HepG2 (cell line): ENCODE data around the gene NEU4. TPM values are rescaled to one million over a fixed set of nuclear protein-coding genes. Genes with fewer than 3 reads are reported as not detected.

ENCODE experiments used
- HOXA7 ChIP-seq: sonication (generic); formaldehyde crosslinking; IDR thresholded peaks from 2 replicates; pipeline ENCODE4 v1.8.1; 2022; ENCODE audit warnings: mild to moderate bottlenecking, missing genetic modification reagents, moderate library complexity
- MEF2D ChIP-seq: sonication (generic); formaldehyde crosslinking; IDR thresholded peaks from 2 replicates; pipeline ENCODE4 v1.5.1; 2020; ENCODE audit warnings: mild to moderate bottlenecking, missing genetic modification reagents
- MTA3 ChIP-seq: sonication (generic); formaldehyde crosslinking; IDR thresholded peaks from 2 replicates; pipeline ENCODE4 v1.4.0; 2020; ENCODE audit warnings: missing genetic modification reagents
- RAD51 ChIP-seq: fragments of 450-650 bp; IDR thresholded peaks from 2 replicates; pipeline ENCODE4 v1.6.1; 2016; ENCODE audit warnings: borderline replicate concordance
- XBP1 ChIP-seq: sonication (generic); formaldehyde crosslinking; IDR thresholded peaks from 2 replicates; pipeline ENCODE4 v1.5.0; 2020; ENCODE audit warnings: missing genetic modification reagents
- ZNF746 ChIP-seq: sonication (generic); formaldehyde crosslinking; IDR thresholded peaks from 2 replicates; pipeline ENCODE4 v1.8.0; 2022; ENCODE audit warnings: mild to moderate bottlenecking, missing genetic modification reagents
- polyA plus RNA-seq, 8 experiments: library from polyadenylated mRNA; depleted of rRNA in 3 of 8; stranded (reverse) in 7 of 8; unstranded in 1 of 8; fragments of >200 nt; fragmentation: Illumina TruSeq in 4 of 8; extraction: Trizol in 4 of 8; gene quantifications; 2 replicates each; pipeline versions ENCODE4 v1.2.1 to v1.2.3, GENCODE V29; 2011 to 2016; ENCODE audit warnings: low read depth in 4 of 8, missing spikeins in 1 of 8, mixed read lengths in 1 of 8; ENCODE audit not compliant: insufficient read depth in 1 of 8
- total RNA-seq, 5 experiments: library from RNA; depleted of rRNA; stranded (reverse); fragments of >200 nt; fragmentation: Illumina TruSeq; extraction: Trizol; gene quantifications; 2 replicates each; pipeline ENCODE4 v1.2.3, GENCODE V29; 2016; ENCODE audit warnings: low read depth in 1 of 5
- TF ChIP-seq, protein P1 (sequence below): sonication (generic); formaldehyde crosslinking; IDR thresholded peaks from 2 replicates; pipeline ENCODE4 v1.4.0; 2020; ENCODE audit warnings: missing genetic modification reagents
- TF ChIP-seq, protein P2 (sequence below): sonication (generic); formaldehyde crosslinking; IDR thresholded peaks from 2 replicates; pipeline ENCODE4 v1.5.0; 2020; ENCODE audit warnings: mild to moderate bottlenecking, missing genetic modification reagents, borderline replicate concordance
- TF ChIP-seq, protein P3 (sequence below): sonication (generic); formaldehyde crosslinking; IDR thresholded peaks from 2 replicates; pipeline ENCODE4 v1.4.0; 2020; ENCODE audit warnings: missing genetic modification reagents
- TF ChIP-seq, protein P4 (sequence below): sonication (generic); formaldehyde crosslinking; IDR thresholded peaks from 2 replicates; pipeline ENCODE4 v1.4.0; 2020; ENCODE audit warnings: mild to moderate bottlenecking, missing genetic modification reagents
- TF ChIP-seq, protein P5 (sequence below): sonication (generic); formaldehyde crosslinking; conservative IDR thresholded peaks from 2 replicates; pipeline ENCODE4 v1.8.1; 2023; ENCODE audit warnings: missing genetic modification reagents

The NEU4 gene
- total and polyA plus RNA-seq, 2 of the 13 experiments (the other 11 are each of a cell fraction or from before 2014, with no cell fraction given): 53.5 to 107 TPM

DNA sequence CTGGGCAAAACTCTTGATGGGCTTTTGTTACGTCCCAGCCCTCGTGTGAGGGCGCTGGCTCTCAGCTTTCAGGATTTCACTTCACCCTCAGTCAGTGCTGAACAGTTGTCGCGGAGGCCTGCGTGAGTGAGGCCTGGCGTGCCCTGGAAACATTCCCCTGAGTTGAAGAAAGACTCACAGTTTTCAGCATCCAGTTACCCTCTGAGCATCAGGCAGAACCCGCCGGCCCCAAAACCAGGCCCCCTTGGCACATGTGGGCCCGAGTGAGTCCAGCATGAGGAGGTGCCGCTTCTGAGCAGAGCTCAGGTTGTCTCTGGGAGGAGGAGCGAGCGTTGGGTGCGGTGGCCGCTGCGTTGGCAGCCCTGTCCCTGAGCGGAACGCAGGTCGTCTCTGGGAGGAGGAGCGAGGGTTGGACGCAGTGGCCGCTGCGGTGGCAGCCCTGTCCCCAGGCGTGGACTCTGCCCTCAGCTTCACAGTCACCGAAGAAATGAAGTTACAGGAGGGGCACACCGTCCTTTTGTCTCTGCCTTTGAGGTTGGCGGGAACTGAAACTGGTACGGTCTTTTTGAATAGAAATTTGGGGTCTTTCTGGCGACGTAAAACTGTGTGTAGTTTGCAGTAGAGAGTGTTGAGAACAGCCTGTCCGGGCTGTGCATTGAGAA is at the start of gene NEU4 (continued):
- TF ChIP-seq HOXA7 (CRISPR knock-in tag): no peak
- TF ChIP-seq, protein P1, sequence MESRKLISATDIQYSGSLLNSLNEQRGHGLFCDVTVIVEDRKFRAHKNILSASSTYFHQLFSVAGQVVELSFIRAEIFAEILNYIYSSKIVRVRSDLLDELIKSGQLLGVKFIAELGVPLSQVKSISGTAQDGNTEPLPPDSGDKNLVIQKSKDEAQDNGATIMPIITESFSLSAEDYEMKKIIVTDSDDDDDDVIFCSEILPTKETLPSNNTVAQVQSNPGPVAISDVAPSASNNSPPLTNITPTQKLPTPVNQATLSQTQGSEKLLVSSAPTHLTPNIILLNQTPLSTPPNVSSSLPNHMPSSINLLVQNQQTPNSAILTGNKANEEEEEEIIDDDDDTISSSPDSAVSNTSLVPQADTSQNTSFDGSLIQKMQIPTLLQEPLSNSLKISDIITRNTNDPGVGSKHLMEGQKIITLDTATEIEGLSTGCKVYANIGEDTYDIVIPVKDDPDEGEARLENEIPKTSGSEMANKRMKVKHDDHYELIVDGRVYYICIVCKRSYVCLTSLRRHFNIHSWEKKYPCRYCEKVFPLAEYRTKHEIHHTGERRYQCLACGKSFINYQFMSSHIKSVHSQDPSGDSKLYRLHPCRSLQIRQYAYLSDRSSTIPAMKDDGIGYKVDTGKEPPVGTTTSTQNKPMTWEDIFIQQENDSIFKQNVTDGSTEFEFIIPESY: peak; percentile 39; the same call in 1 of the 2 replicates
- peak; percentile 72; the same call in 1 of the 2 replicates for TF ChIP-seq MEF2D (CRISPR knock-in tag)
- peak; percentile 99 for TF ChIP-seq ZNF746 (CRISPR knock-in tag)
- TF ChIP-seq XBP1: peak; percentile 90; the same call in 1 of the 2 replicates
- TF ChIP-seq, protein P2, sequence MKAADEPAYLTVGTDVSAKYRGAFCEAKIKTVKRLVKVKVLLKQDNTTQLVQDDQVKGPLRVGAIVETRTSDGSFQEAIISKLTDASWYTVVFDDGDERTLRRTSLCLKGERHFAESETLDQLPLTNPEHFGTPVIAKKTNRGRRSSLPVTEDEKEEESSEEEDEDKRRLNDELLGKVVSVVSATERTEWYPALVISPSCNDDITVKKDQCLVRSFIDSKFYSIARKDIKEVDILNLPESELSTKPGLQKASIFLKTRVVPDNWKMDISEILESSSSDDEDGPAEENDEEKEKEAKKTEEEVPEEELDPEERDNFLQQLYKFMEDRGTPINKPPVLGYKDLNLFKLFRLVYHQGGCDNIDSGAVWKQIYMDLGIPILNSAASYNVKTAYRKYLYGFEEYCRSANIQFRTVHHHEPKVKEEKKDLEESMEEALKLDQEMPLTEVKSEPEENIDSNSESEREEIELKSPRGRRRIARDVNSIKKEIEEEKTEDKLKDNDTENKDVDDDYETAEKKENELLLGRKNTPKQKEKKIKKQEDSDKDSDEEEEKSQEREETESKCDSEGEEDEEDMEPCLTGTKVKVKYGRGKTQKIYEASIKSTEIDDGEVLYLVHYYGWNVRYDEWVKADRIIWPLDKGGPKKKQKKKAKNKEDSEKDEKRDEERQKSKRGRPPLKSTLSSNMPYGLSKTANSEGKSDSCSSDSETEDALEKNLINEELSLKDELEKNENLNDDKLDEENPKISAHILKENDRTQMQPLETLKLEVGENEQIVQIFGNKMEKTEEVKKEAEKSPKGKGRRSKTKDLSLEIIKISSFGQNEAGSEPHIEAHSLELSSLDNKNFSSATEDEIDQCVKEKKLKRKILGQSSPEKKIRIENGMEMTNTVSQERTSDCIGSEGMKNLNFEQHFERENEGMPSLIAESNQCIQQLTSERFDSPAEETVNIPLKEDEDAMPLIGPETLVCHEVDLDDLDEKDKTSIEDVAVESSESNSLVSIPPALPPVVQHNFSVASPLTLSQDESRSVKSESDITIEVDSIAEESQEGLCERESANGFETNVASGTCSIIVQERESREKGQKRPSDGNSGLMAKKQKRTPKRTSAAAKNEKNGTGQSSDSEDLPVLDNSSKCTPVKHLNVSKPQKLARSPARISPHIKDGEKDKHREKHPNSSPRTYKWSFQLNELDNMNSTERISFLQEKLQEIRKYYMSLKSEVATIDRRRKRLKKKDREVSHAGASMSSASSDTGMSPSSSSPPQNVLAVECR (CRISPR knock-in tag): peak; percentile 92
- TF ChIP-seq, protein P3, sequence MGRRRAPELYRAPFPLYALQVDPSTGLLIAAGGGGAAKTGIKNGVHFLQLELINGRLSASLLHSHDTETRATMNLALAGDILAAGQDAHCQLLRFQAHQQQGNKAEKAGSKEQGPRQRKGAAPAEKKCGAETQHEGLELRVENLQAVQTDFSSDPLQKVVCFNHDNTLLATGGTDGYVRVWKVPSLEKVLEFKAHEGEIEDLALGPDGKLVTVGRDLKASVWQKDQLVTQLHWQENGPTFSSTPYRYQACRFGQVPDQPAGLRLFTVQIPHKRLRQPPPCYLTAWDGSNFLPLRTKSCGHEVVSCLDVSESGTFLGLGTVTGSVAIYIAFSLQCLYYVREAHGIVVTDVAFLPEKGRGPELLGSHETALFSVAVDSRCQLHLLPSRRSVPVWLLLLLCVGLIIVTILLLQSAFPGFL: no peak; the same call in 1 of the 2 replicates
- TF ChIP-seq, protein P4, sequence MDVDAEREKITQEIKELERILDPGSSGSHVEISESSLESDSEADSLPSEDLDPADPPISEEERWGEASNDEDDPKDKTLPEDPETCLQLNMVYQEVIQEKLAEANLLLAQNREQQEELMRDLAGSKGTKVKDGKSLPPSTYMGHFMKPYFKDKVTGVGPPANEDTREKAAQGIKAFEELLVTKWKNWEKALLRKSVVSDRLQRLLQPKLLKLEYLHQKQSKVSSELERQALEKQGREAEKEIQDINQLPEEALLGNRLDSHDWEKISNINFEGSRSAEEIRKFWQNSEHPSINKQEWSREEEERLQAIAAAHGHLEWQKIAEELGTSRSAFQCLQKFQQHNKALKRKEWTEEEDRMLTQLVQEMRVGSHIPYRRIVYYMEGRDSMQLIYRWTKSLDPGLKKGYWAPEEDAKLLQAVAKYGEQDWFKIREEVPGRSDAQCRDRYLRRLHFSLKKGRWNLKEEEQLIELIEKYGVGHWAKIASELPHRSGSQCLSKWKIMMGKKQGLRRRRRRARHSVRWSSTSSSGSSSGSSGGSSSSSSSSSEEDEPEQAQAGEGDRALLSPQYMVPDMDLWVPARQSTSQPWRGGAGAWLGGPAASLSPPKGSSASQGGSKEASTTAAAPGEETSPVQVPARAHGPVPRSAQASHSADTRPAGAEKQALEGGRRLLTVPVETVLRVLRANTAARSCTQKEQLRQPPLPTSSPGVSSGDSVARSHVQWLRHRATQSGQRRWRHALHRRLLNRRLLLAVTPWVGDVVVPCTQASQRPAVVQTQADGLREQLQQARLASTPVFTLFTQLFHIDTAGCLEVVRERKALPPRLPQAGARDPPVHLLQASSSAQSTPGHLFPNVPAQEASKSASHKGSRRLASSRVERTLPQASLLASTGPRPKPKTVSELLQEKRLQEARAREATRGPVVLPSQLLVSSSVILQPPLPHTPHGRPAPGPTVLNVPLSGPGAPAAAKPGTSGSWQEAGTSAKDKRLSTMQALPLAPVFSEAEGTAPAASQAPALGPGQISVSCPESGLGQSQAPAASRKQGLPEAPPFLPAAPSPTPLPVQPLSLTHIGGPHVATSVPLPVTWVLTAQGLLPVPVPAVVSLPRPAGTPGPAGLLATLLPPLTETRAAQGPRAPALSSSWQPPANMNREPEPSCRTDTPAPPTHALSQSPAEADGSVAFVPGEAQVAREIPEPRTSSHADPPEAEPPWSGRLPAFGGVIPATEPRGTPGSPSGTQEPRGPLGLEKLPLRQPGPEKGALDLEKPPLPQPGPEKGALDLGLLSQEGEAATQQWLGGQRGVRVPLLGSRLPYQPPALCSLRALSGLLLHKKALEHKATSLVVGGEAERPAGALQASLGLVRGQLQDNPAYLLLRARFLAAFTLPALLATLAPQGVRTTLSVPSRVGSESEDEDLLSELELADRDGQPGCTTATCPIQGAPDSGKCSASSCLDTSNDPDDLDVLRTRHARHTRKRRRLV (CRISPR knock-in tag): peak; percentile 76; the same call in 1 of the 2 replicates
- TF ChIP-seq MTA3 (CRISPR knock-in tag): no peak
- TF ChIP-seq, protein P5, sequence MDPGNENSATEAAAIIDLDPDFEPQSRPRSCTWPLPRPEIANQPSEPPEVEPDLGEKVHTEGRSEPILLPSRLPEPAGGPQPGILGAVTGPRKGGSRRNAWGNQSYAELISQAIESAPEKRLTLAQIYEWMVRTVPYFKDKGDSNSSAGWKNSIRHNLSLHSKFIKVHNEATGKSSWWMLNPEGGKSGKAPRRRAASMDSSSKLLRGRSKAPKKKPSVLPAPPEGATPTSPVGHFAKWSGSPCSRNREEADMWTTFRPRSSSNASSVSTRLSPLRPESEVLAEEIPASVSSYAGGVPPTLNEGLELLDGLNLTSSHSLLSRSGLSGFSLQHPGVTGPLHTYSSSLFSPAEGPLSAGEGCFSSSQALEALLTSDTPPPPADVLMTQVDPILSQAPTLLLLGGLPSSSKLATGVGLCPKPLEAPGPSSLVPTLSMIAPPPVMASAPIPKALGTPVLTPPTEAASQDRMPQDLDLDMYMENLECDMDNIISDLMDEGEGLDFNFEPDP: no peak
- no peak for TF ChIP-seq RAD51
